ENCODE results near the gene OR4F6. TPM values are rescaled to one million over a fixed set of nuclear protein-coding genes. Genes with fewer than 3 reads are reported as not detected.

OR4F6 gene
- not detected in 5 replicates for total RNA-seq (2022; extraction: Qiagen RNA extraction)

GRCh38 chr15:101803209-101803608 lies at the start of gene OR4F6:
Gene OR4F6 (plus strand): TSS chr15:101803509. CDS start chr15:101805720, 2,211 bp downstream.

GRCh38 chr15:101811902-101812301 lies 8.6 kb downstream of the OR4F6 start, which contains the start of gene OR4F15:
Gene OR4F15 (plus strand): TSS chr15:101812202. CDS start chr15:101818187, 5,985 bp downstream.

Other genes starting within 250 kb of the OR4F6 start
- 28.4 to 33.0 TPM (median 30.6 TPM) in 5 replicates for gene TM2D3, start 151.1 kb upstream of the OR4F6 start, total RNA-seq (2022; extraction: Qiagen RNA extraction)
- gene TARS3, start 79.0 kb upstream of the OR4F6 start, total RNA-seq (2022; extraction: Qiagen RNA extraction): 5.9 to 8.0 TPM (median 6.8 TPM) in 5 replicates
- gene OR4F15, start 8.7 kb downstream of the OR4F6 start, total RNA-seq (2022; extraction: Qiagen RNA extraction): not detected in 5 replicates

Data from A549 treated with CORT108297 at 1 μM for 4 hours (cell line).